Gastroesophageal sphincter (tissue), 2 donors: Measurements from ENCODE around the gene LSS.
"Not testable (repeated sequence)": the region's sequence is repeated elsewhere in the genome, so short reads cannot be mapped to it uniquely, and the experiment has no call there.

Experiments used
- EP300 ChIP-seq: sonication (generic); formaldehyde crosslinking; IDR thresholded peaks from one replicate; pipeline ENCODE4 v1.6.1; 2017; ENCODE audit warnings: antibody characterized with exemption, mild to moderate bottlenecking
- POLR2AphosphoS5 ChIP-seq: sonication (generic); formaldehyde crosslinking; IDR thresholded peaks from one replicate; pipeline ENCODE4 v1.6.1; 2017; ENCODE audit warnings: antibody characterized with exemption

- TF ChIP-seq EP300, POLR2AphosphoS5: not testable (repeated sequence)
Observed at GRCh38 chr21:46223661-46224060, 4.9 kb downstream of the LSS start.
